DOHH2 (cell line): ENCODE measurements around the gene DMD.

Experiments used
- H3F3A ChIP-seq: fragments of 200-600 bp; sonication (generic), shearing (Covaris generic); 2 replicates; pipeline ENCODE4 v1.6.0; 2016; ENCODE audit warnings: antibody characterized with exemption, mild to moderate bottlenecking; ENCODE audit not compliant: control insufficient read depth, insufficient read depth
- H3K27ac ChIP-seq: fragments of 200-600 bp; sonication (generic); 2 replicates; pipeline ENCODE4 v1.5.1; 2014; ENCODE audit warnings: low read depth, mild to moderate bottlenecking, low read length, moderate library complexity
- H3K27me3 ChIP-seq: fragments of 200-600 bp; sonication (generic); 2 replicates; pipeline ENCODE4 v1.6.1; 2014; ENCODE audit warnings: mild to moderate bottlenecking, low read length, mixed read lengths; ENCODE audit not compliant: control insufficient read depth
- H3K36me3 ChIP-seq: fragments of 200-600 bp; sonication (generic); 2 replicates; pipeline ENCODE4 v1.6.1; 2014; ENCODE audit warnings: mild to moderate bottlenecking, low read length, moderate library complexity, mixed read lengths; ENCODE audit not compliant: control insufficient read depth
- H3K4me1 ChIP-seq: fragments of 200-600 bp; sonication (generic); 2 replicates; pipeline ENCODE4 v1.6.1; 2014; ENCODE audit warnings: mild to moderate bottlenecking, low read length, mixed read lengths; ENCODE audit not compliant: control insufficient read depth
- H3K4me2 ChIP-seq: fragments of 200-600 bp; sonication (generic); 2 replicates; pipeline ENCODE4 v1.6.0; 2014; ENCODE audit warnings: mild to moderate bottlenecking, low read length, moderate library complexity
- H3K4me3 ChIP-seq: fragments of 200-600 bp; sonication (generic); 2 replicates; pipeline ENCODE4 v1.5.1; 2014; ENCODE audit warnings: mild to moderate bottlenecking, low read length, mixed read lengths
- H3K79me2 ChIP-seq: fragments of 200-600 bp; sonication (generic); 2 replicates; pipeline ENCODE4 v1.6.1; 2014; ENCODE audit warnings: mild to moderate bottlenecking, low read length, mixed read lengths; ENCODE audit not compliant: control insufficient read depth
- H3K9me2 ChIP-seq: fragments of 200-600 bp; sonication (generic); replicated peaks from 2 replicates; pipeline ENCODE4 v1.6.1; 2014; ENCODE audit warnings: mild to moderate bottlenecking, low read length, mixed read lengths; ENCODE audit not compliant: control insufficient read depth
- H3K9me3 ChIP-seq: fragments of 200-600 bp; sonication (generic); 2 replicates; pipeline ENCODE4 v1.6.1; 2014; ENCODE audit warnings: antibody characterized with exemption, low read length, mixed read lengths; ENCODE audit not compliant: control insufficient read depth, insufficient read depth
- H4K20me1 ChIP-seq: fragments of 200-600 bp; sonication (generic); 2 replicates; pipeline ENCODE4 v1.6.0; 2014; ENCODE audit warnings: low read depth, mild to moderate bottlenecking, antibody characterized with exemption, low read length, moderate library complexity; ENCODE audit not compliant: control insufficient read depth, insufficient read depth
- CTCF ChIP-seq: fragments of 200-600 bp; sonication (generic); IDR thresholded peaks from one replicate; pipeline ENCODE4 v1.5.1; 2014; ENCODE audit warnings: antibody characterized with exemption, mild to moderate bottlenecking, low read depth, low read length; ENCODE audit not compliant: poor library complexity, severe bottlenecking
- EZH2phosphoT487 ChIP-seq: fragments of 200-600 bp; sonication (generic); IDR thresholded peaks from 2 replicates; pipeline ENCODE4 v1.6.1; 2017; ENCODE audit warnings: borderline replicate concordance, mild to moderate bottlenecking, antibody characterized with exemption, low read length, moderate library complexity, mixed read lengths

The DMD gene

GRCh38 chrX:32421266-32421665, 790.1 kb downstream of the DMD start:
- no peak overlapping the region for H3K4me3 ChIP-seq
- no peaks in the 10 kb centered on the region for H3K79me2 ChIP-seq
- no peaks in the 10 kb centered on the region for H3K36me3 ChIP-seq
- TF ChIP-seq CTCF (no peak), EZH2phosphoT487 (no peak)
- no peak overlapping the region for H3K27ac ChIP-seq
- no peaks in the 10 kb centered on the region for H3K9me2 ChIP-seq
- no peaks in the 10 kb centered on the region for H3K4me1 ChIP-seq
- H3K9me3 ChIP-seq = no peaks in the 10 kb centered on the region
- H3K27me3 ChIP-seq = no peaks in the 10 kb centered on the region
- no peak overlapping the region for H3K4me2 ChIP-seq
- H4K20me1 ChIP-seq = no peaks in the 10 kb centered on the region
- H3F3A ChIP-seq = no peaks in the 10 kb centered on the region

GRCh38 chrX:32408389-32408788, 803.0 kb downstream of the DMD start:
- TF ChIP-seq EZH2phosphoT487 (no peak), CTCF (peak; percentile 33)
- Histone ChIP-seq H3K9me2 (no peaks in the 10 kb centered on the region), H3K9me3 (no peaks in the 10 kb centered on the region), H3F3A (no peaks in the 10 kb centered on the region), H3K4me3 (no peak overlapping the region), H3K36me3 (no peaks in the 10 kb centered on the region), H3K4me2 (no peak overlapping the region), H3K27ac (no peak overlapping the region), H3K27me3 (no peaks in the 10 kb centered on the region), H3K79me2 (no peaks in the 10 kb centered on the region), H4K20me1 (no peaks in the 10 kb centered on the region), H3K4me1 (no peaks in the 10 kb centered on the region)

GRCh38 chrX:32397562-32398216, 813.7 kb downstream of the DMD start:
- H3K9me2 ChIP-seq = no peaks in the 10 kb centered on the region
- H3K36me3 ChIP-seq = no peaks in the 10 kb centered on the region
- H3K4me3 ChIP-seq = no peak overlapping the region
- H4K20me1 ChIP-seq = no peaks in the 10 kb centered on the region
- H3K27me3 ChIP-seq = no peaks in the 10 kb centered on the region
- no peaks in the 10 kb centered on the region for H3K4me1 ChIP-seq
- H3F3A ChIP-seq = no peaks in the 10 kb centered on the region
- no peaks in the 10 kb centered on the region for H3K9me3 ChIP-seq
- H3K4me2 ChIP-seq = no peak overlapping the region
- H3K79me2 ChIP-seq = no peaks in the 10 kb centered on the region
- no peak for TF ChIP-seq CTCF
- TF ChIP-seq EZH2phosphoT487 = no peak
- H3K27ac ChIP-seq = no peak overlapping the region
